HCT116 (cell line): ENCODE results near the gene PNRC2. TPM values are rescaled to one million over a fixed set of nuclear protein-coding genes. Genes with fewer than 3 reads are reported as not detected.

Experiments used
- ATAC-seq: fragments of 200-7000 bp; cut with Tn5 transposase; 2 replicates; pipeline ENCODE4 v1.9.1; 2020; ENCODE audit warnings: mild to moderate bottlenecking, moderate library complexity
- BruUV-seq: library from RNA; stranded (reverse); fragments of 400-500 nt; replicated peaks from 2 replicates; lab custom pipeline; 2021; lab: Mats Ljungman, UMichigan
- CTCF ChIA-PET: fragments of 300-600 bp; sonication (Branson Sonifier 250); formaldehyde crosslinking; loops from one replicate; lab custom pipeline; 2021; ENCODE audit warnings: antibody characterized with exemption; lab: Charles Lee
- POLR2A ChIA-PET: fragments of 300-600, 350-600 bp; sonication (Branson Sonifier 250); formaldehyde crosslinking; loops from one replicate; lab custom pipeline; 2021; ENCODE audit warnings: antibody characterized with exemption; lab: Charles Lee
- RAD21 ChIA-PET, 2 experiments: fragments of 300-600 bp; sonication (Branson Sonifier 250); formaldehyde crosslinking; loops; one replicate each; lab custom pipeline; 2023; ENCODE audit warnings: low total read pairs in 2 of 2; ENCODE audit not compliant: uncharacterized antibody in 2 of 2, unreplicated experiment in 2 of 2, low non-redundant PET in 1 of 2; lab: Charles Lee
- DNase-seq: peaks from one replicate; pipeline ENCODE4 v3.0.0-alpha.2; 2010; ENCODE audit warnings: low read depth, low spot score
- H2AFZ ChIP-seq: fragments of 200-600 bp; shearing (Covaris generic), sonication (generic); 2 replicates; pipeline ENCODE4 v1.6.1; 2017; ENCODE audit warnings: low read depth, mixed run types, mixed read lengths, antibody characterized with exemption, low read length; ENCODE audit not compliant: poor library complexity, severe bottlenecking
- H3K27ac ChIP-seq: 2 replicates; pipeline ENCODE4 v1.5.1; 2012; ENCODE audit warnings: low read depth, low read length
- H3K27me3 ChIP-seq: fragments of 200-600 bp; sonication (generic); 2 replicates; pipeline ENCODE4 v1.6.1; 2016; ENCODE audit warnings: mixed run types, low read length, mixed read lengths; ENCODE audit not compliant: insufficient read depth
- H3K36me3 ChIP-seq, 2 experiments: fragments of 200-500 bp in 1 of 2; fragments of 200-600 bp in 1 of 2; sonication (Bioruptor generic) in 1 of 2; sonication (generic) in 1 of 2; 2 replicates each; pipeline versions ENCODE4 v1.5.1 to v1.6.1; 2014 to 2016; ENCODE audit warnings: low read length in 2 of 2, inconsistent platforms in 1 of 2, mixed read lengths in 1 of 2, mixed run types in 1 of 2; ENCODE audit not compliant: insufficient read depth in 2 of 2, control insufficient read depth in 1 of 2
- H3K4me1 ChIP-seq, 2 experiments: fragments of 200-600 bp in 1 of 2; sonication (generic) in 1 of 2; 2 replicates each; pipeline versions ENCODE4 v1.5.1 to v1.6.1; 2012 to 2017; ENCODE audit warnings: low read length in 2 of 2, inconsistent platforms in 1 of 2, mild to moderate bottlenecking in 1 of 2, mixed read lengths in 1 of 2, mixed run types in 1 of 2, moderate library complexity in 1 of 2; ENCODE audit not compliant: insufficient read depth in 2 of 2, control insufficient read depth in 1 of 2
- H3K4me2 ChIP-seq: fragments of 200-600 bp; sonication (generic); 2 replicates; pipeline ENCODE4 v1.6.1; 2017; ENCODE audit warnings: mixed run types, low read length, mixed read lengths
- H3K4me3 ChIP-seq, 2 experiments: fragments of 200-600 bp in 1 of 2; sonication (generic) in 1 of 2; replicated peaks in 1 of 2; 2 replicates each; pipeline ENCODE4 v1.5.1; 2011 to 2016; ENCODE audit warnings: low read length in 2 of 2, control low read depth in 1 of 2, low read depth in 1 of 2, mild to moderate bottlenecking in 1 of 2, mixed read lengths in 1 of 2, mixed run types in 1 of 2
- H3K79me2 ChIP-seq: fragments of 200-600 bp; sonication (generic); 2 replicates; pipeline ENCODE4 v1.6.1; 2017; ENCODE audit warnings: mild to moderate bottlenecking, mixed run types, low read length, moderate library complexity, mixed read lengths; ENCODE audit not compliant: insufficient read depth
- H3K9ac ChIP-seq: fragments of 200-600 bp; sonication (generic); 2 replicates; pipeline ENCODE4 v1.6.1; 2016; ENCODE audit warnings: low read length, mixed read lengths
- H3K9me2 ChIP-seq: fragments of 200-600 bp; sonication (generic), shearing (Covaris generic); 2 replicates; pipeline ENCODE4 v1.6.1; 2017; ENCODE audit warnings: mixed run types, mild to moderate bottlenecking, moderate library complexity; ENCODE audit not compliant: insufficient read depth
- H3K9me3 ChIP-seq, 2 experiments: fragments of 200-500 bp in 1 of 2; fragments of 200-600 bp in 1 of 2; sonication (Bioruptor generic) in 1 of 2; sonication (generic) in 1 of 2; 2 replicates each; pipeline ENCODE4 v1.6.1; 2014 to 2017; ENCODE audit warnings: low read length in 2 of 2, mixed read lengths in 2 of 2, inconsistent platforms in 1 of 2, low read depth in 1 of 2, mild to moderate bottlenecking in 1 of 2, mixed run types in 1 of 2, moderate library complexity in 1 of 2; ENCODE audit not compliant: control insufficient read depth in 1 of 2, insufficient read depth in 1 of 2
- H4K20me1 ChIP-seq: fragments of 200-600 bp; sonication (generic), shearing (Covaris generic); 2 replicates; pipeline ENCODE4 v1.6.1; 2017; ENCODE audit warnings: mixed run types, mild to moderate bottlenecking, moderate library complexity; ENCODE audit not compliant: insufficient read depth
- ATF3 ChIP-seq: IDR thresholded peaks from 2 replicates; pipeline ENCODE4 v1.6.1; 2012
- CBX3 ChIP-seq: IDR thresholded peaks from 2 replicates; pipeline ENCODE4 v1.6.1; 2012; ENCODE audit warnings: low read depth
- EZH2 ChIP-seq: fragments of 200-600 bp; sonication (generic); IDR thresholded peaks from 2 replicates; pipeline ENCODE4 v1.6.1; 2017; ENCODE audit warnings: antibody characterized with exemption, mixed run types
- JUND ChIP-seq: IDR thresholded peaks from 2 replicates; pipeline ENCODE4 v1.6.1; 2012
- POLR2A ChIP-seq: IDR thresholded peaks from 2 replicates; pipeline ENCODE4 v1.7.0; 2011; ENCODE audit warnings: borderline replicate concordance; ENCODE audit not compliant: insufficient read depth, insufficient read length; ENCODE audit errors: extremely low read depth
- POLR2AphosphoS5 ChIP-seq: IDR thresholded peaks from 2 replicates; pipeline ENCODE4 v1.6.1; 2011; ENCODE audit warnings: mild to moderate bottlenecking, low read depth, low read length, moderate library complexity
- RAD21 ChIP-seq: IDR thresholded peaks from 2 replicates; pipeline ENCODE4 v1.6.1; 2012; ENCODE audit warnings: low read depth, mild to moderate bottlenecking
- REST ChIP-seq: IDR thresholded peaks from 2 replicates; pipeline ENCODE4 v1.6.1; 2012; ENCODE audit warnings: low read depth
- SIN3A ChIP-seq: IDR thresholded peaks from 2 replicates; pipeline ENCODE4 v1.6.1; 2012; ENCODE audit warnings: low read depth
- SP1 ChIP-seq: IDR thresholded peaks from 2 replicates; pipeline ENCODE4 v1.6.1; 2012; ENCODE audit warnings: low read depth
- SRF ChIP-seq: IDR thresholded peaks from 2 replicates; pipeline ENCODE4 v1.6.1; 2012; ENCODE audit warnings: low read depth
- TCF7L2 ChIP-seq: IDR thresholded peaks from 2 replicates; pipeline ENCODE4 v1.7.0; 2011; ENCODE audit warnings: borderline replicate concordance, inconsistent platforms; ENCODE audit not compliant: insufficient read depth, insufficient read length; ENCODE audit errors: extremely low read depth
- YY1 ChIP-seq: IDR thresholded peaks from 2 replicates; pipeline ENCODE4 v1.6.1; 2011; ENCODE audit warnings: low read length, low read depth, moderate library complexity, mild to moderate bottlenecking; ENCODE audit not compliant: insufficient replicate concordance; ENCODE audit errors: extremely low read depth
- ZFX ChIP-seq: fragments of 450-650 bp; IDR thresholded peaks from 2 replicates; pipeline ENCODE4 v1.6.1; 2017
- ZNF274 ChIP-seq: fragments of 200-500 bp; sonication (Bioruptor generic); IDR thresholded peaks from 2 replicates; pipeline ENCODE4 v1.6.1; 2014; ENCODE audit warnings: mild to moderate bottlenecking, low read depth, low read length, inconsistent platforms
- intact Hi-C: fragments of 100-400 bp; cut with micrococcal nuclease; formaldehyde crosslinking; loops from 2 replicates; pipeline ENCODE4 v1.10.0; 2022
- total RNA-seq: library from RNA; stranded (reverse); gene quantifications from one replicate; pipeline ENCODE4 v1.2.1, GENCODE V29; 2021; ENCODE audit not compliant: unreplicated experiment
- TF ChIP-seq, protein P1 (sequence below): IDR thresholded peaks from 2 replicates; pipeline ENCODE4 v1.6.1; 2012
- TF ChIP-seq, protein P2 (sequence below), 3 experiments: fragments of 200-600 bp in 1 of 3; sonication (generic) in 1 of 3; IDR thresholded peaks in 2 of 3; conservative IDR thresholded peaks in 1 of 3; 2 replicates each; pipeline ENCODE4 v1.5.1; 2012 to 2017; ENCODE audit warnings: low read depth in 2 of 3, low read length in 2 of 3, antibody characterized with exemption in 1 of 3, borderline replicate concordance in 1 of 3, control low read depth in 1 of 3, mild to moderate bottlenecking in 1 of 3, mixed read lengths in 1 of 3, mixed run types in 1 of 3, moderate library complexity in 1 of 3; ENCODE audit not compliant: insufficient read depth in 1 of 3

PNRC2 gene
- total RNA-seq, 1 experiment from 2014 or later, result 92.1 TPM

- Histone ChIP-seq H4K20me1 (no peaks in the 10 kb centered on the region), H3K9me3 (no peaks in the 10 kb centered on the region), H3K27me3 (no peaks in the 10 kb centered on the region), H3K9ac (no peak overlapping the region), H3K4me1 (peaks cover 5 to 9% of the 10 kb centered on the region in 2 experiments; a peak in 2 of 4 replicates), H2AFZ (no peak overlapping the region), H3K79me2 (no peaks in the 10 kb centered on the region), H3K4me2 (no peak overlapping the region), H3K36me3 (no peaks in the 10 kb centered on the region), H3K9me2 (no peaks in the 10 kb centered on the region), H3K4me3 (no peak overlapping the region), H3K27ac (no peak overlapping the region)
- BruUV-seq, result no TSS peak
- no peak for DNase-seq
- ChIA-PET RAD21 (no interaction called here), POLR2A (interaction anchor here (1.2 to 1.8 kb wide), 2 partner anchors 16 to 44 kb away, joined by 3 to 6 read pairs; no protein-coding TSS in a partner anchor), CTCF (interaction anchor here (1.8 kb wide), 1 partner anchor 24 kb away, joined by 5 read pairs; no protein-coding TSS in a partner anchor)
- no peak for ATAC-seq
- no peak for TF ChIP-seq POLR2A
- TF ChIP-seq, protein P1, sequence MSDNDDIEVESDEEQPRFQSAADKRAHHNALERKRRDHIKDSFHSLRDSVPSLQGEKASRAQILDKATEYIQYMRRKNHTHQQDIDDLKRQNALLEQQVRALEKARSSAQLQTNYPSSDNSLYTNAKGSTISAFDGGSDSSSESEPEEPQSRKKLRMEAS, result no peak
- TF ChIP-seq, protein P2, sequence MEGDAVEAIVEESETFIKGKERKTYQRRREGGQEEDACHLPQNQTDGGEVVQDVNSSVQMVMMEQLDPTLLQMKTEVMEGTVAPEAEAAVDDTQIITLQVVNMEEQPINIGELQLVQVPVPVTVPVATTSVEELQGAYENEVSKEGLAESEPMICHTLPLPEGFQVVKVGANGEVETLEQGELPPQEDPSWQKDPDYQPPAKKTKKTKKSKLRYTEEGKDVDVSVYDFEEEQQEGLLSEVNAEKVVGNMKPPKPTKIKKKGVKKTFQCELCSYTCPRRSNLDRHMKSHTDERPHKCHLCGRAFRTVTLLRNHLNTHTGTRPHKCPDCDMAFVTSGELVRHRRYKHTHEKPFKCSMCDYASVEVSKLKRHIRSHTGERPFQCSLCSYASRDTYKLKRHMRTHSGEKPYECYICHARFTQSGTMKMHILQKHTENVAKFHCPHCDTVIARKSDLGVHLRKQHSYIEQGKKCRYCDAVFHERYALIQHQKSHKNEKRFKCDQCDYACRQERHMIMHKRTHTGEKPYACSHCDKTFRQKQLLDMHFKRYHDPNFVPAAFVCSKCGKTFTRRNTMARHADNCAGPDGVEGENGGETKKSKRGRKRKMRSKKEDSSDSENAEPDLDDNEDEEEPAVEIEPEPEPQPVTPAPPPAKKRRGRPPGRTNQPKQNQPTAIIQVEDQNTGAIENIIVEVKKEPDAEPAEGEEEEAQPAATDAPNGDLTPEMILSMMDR (IDR thresholded peaks at IDR 0.05 in 2 of 3, conservative IDR thresholded peaks at IDR 0.05 in 1 of 3; ENCODE audit: borderline replicate concordance in 1 of 3, insufficient read depth in 1 of 3, low read depth in 2 of 3, low read length in 2 of 3), result no peak
- TF ChIP-seq JUND, result no peak
- no peak for TF ChIP-seq TCF7L2
- TF ChIP-seq RAD21, result no peak
- TF ChIP-seq YY1, result no peak
- TF ChIP-seq CBX3, result no peak
- TF ChIP-seq EZH2, result no peak
- no peak for TF ChIP-seq REST
- TF ChIP-seq POLR2AphosphoS5, result no peak
- no peak for TF ChIP-seq SP1
- no peak for TF ChIP-seq SIN3A
- TF ChIP-seq ZNF274, result no peak
- no peak for TF ChIP-seq ZFX
- no peak for TF ChIP-seq SRF
- TF ChIP-seq ATF3, result no peak
- intact Hi-C loops, result no loop called here
These were observed 43.8 kb downstream of the PNRC2 start for GRCh38 chr1:24003331-24003972.
